ENCODE results near the gene MYPOP.

DNA sequence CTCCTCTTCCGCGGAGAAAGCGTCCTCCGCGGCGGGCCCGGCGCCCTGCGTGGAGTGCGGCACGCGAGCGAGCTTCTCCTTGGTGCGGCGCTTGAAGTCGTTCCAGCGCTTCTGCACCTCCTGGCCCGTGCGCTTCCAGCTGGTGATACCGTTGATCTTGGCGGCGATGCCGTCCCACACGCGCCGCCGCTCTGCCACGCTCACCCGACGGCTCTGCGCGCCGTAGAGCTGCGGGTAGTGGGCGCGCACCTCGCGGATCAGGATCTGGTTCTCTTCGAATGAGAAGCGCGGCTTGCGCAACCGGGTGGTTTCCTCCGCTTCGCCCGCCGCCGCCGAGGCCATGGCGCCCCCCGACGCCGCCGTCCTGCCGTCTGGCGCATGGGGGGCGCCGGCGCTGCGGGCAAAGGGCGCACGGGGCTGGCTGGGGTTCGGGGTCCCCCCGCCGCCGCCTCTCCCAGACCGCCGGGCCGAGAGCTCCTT is 941 bp downstream of the MYPOP start:
- TF ChIP-seq, protein P1, sequence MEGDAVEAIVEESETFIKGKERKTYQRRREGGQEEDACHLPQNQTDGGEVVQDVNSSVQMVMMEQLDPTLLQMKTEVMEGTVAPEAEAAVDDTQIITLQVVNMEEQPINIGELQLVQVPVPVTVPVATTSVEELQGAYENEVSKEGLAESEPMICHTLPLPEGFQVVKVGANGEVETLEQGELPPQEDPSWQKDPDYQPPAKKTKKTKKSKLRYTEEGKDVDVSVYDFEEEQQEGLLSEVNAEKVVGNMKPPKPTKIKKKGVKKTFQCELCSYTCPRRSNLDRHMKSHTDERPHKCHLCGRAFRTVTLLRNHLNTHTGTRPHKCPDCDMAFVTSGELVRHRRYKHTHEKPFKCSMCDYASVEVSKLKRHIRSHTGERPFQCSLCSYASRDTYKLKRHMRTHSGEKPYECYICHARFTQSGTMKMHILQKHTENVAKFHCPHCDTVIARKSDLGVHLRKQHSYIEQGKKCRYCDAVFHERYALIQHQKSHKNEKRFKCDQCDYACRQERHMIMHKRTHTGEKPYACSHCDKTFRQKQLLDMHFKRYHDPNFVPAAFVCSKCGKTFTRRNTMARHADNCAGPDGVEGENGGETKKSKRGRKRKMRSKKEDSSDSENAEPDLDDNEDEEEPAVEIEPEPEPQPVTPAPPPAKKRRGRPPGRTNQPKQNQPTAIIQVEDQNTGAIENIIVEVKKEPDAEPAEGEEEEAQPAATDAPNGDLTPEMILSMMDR (IDR thresholded peaks at IDR 0.05; ENCODE audit: low read depth, low read length): no peak
- TF ChIP-seq EZH2phosphoT487 (IDR thresholded peaks at IDR 0.05; ENCODE audit: low read depth): no peak

Measured in OCI-LY3 (cell line).